HG02610 (cell line): ENCODE results near the gene TNFRSF11A.
A peak's percentile ranks its signal among the peaks of the same experiment; 100 is the strongest.

ENCODE experiments used
- ATAC-seq: cut with Tn5 transposase; IDR thresholded peaks from one replicate; pipeline ENCODE4 v1.9.1; 2021; ENCODE audit warnings: mild to moderate bottlenecking, moderate library complexity; ENCODE audit not compliant: unreplicated experiment

The TNFRSF11A gene

DNA sequence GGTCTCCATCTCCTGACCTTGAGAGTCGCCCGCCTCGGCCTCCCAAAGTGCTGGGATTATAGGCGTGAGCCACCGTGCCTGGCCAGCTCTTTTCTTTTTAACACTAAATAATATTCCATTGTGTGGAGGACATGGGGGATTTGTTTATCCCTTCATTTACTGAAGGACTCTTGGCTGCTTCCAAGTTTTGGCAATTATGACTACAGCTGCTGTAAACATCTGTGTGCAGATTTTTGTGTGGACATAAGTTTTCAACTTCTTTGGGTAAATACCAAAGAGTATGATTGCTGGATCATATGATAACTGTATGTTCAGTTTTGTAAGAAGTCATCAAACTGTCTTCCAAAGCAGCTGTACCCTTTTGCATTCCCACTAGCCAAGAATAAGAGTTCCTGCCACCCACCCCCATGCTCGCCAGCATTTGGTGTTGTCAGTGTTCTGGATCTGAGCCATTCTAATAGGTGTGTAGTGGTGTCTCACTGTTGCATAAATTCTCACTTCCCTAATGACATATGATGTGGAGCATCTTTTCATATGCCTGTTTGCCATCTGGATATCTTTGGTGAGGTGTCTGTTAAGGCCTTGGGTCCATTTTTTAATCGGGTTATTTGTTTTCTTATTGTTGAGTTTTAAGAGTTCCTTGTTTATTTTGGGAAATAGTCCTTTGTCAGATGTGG is 52.2 kb downstream of the TNFRSF11A start:
- no peak for ATAC-seq

DNA sequence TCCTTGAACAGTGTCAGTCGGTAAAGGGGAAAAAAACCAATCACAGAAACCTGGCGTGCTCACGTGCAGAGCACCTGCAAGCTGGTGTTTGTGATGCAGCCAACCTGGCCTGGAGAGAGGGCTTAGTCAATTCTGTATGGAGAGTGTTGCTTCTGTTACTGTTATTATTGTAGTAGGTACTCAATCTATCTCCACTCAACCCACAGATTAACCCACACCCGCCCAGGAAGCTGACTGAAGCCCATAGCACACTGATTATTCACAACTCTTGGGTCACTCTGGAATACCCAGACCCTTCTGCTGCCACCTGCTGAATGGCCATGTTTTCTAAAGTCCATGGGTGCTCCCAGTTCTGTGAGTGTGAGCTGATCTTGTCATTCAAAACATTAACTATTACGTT is 53.9 kb downstream of the TNFRSF11A start:
- ATAC-seq, result no peak

DNA sequence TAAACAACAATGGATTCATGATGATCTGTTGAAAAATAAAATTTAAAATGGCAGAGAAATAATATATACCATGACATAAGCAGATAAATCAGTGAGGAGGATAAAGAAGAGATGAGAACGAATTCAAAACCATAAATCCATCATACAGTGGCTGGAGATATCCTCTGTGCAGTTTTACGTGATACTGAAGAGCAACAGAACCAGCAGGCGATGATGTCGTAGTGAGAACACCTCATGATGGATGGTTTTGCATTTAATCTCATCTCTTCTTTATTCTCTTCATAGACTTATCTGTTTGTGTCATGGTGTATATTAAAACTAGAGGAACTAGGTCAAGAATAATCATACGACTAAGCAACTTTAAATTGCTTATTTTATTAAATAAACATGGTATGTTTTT is 56.3 kb downstream of the TNFRSF11A start:
- no peak for ATAC-seq

DNA sequence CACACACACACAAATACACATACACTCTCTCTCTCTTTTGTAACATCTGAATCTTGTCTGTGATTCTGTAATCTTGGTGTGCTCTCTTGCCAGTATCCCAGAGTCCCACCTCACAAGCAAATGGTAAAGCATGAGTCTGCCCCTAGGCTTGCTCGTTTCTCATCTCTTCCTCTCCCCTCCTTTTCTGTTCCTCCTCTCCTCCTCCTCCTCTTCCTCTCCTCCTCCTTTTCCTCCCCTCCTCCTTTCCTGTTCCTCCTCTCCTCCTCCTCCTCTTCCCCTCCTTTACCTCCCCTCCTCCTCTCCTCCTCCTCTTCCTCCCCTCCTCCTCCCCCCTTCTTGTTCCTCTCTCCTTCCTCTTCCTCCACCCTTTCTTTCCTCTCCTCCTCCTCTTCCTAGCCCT is 59.0 kb downstream of the TNFRSF11A start:
- no peak for ATAC-seq

DNA sequence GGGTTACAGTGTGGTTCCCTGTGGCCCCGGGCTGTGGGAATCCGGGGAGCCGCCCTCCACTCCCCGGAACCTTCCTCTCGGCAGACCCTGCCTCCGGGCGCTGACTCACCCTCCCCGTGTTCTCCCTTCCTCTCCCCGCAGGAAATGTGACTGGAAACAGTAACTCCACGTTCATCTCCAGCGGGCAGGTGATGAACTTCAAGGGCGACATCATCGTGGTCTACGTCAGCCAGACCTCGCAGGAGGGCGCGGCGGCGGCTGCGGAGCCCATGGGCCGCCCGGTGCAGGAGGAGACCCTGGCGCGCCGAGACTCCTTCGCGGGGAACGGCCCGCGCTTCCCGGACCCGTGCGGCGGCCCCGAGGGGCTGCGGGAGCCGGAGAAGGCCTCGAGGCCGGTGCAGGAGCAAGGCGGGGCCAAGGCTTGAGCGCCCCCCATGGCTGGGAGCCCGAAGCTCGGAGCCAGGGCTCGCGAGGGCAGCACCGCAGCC is 59.5 kb downstream of the TNFRSF11A start:
- no peak for ATAC-seq

DNA sequence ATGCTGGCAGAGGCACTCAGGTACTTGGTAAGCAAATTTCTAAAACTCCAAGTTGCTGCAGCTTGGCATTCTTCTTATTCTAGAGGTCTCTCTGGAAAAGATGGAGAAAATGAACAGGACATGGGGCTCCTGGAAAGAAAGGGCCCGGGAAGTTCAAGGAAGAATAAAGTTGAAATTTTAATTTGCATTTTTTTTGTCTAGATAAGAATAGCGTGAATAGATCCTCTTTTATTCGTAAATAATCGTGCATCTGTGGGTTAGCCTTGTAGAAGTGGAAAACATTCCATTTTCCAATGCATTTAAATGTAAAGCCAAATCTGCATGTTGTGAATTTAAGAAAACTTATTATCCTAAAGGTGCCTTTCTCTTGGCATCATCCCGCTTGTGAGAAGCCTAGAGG is 61.0 kb downstream of the TNFRSF11A start:
- no peak for ATAC-seq

DNA sequence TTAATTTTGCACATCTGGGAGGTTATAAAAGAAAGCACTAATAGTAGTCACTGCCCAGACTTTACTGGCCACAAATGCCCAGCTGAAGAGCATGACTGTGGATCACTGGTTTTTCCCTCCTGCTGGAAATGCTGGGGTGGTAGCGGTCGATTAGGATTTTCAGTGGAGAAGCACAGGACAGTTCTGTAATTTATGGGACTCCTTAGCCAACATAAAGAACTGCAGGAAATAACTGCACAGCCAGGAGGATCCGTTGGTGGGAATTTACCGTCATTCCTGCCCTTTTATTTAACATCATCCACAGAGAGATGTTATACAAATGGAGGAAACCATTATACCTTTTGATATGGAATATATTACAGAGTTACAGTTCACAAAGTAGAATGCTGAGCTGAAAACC is 61.5 kb downstream of the TNFRSF11A start:
- no peak for ATAC-seq

DNA sequence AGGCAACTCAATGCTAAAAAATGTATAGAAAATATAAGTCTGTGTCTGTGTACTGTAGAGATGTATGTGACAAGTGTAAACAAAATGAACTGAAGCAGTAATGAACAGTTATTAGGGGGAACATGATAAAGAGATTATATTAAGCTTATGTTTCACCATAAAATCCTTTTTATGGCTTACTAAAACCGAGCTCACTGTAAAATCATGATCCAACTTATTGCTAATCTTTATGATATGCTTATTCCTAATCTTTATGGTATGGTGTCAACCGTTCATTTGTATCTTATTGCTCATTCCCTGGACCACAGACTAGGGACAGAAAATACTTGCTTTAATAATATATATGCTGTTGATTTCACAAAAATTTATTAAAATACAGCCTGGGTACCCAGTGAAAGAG is 62.1 kb downstream of the TNFRSF11A start:
- ATAC-seq, result no peak

DNA sequence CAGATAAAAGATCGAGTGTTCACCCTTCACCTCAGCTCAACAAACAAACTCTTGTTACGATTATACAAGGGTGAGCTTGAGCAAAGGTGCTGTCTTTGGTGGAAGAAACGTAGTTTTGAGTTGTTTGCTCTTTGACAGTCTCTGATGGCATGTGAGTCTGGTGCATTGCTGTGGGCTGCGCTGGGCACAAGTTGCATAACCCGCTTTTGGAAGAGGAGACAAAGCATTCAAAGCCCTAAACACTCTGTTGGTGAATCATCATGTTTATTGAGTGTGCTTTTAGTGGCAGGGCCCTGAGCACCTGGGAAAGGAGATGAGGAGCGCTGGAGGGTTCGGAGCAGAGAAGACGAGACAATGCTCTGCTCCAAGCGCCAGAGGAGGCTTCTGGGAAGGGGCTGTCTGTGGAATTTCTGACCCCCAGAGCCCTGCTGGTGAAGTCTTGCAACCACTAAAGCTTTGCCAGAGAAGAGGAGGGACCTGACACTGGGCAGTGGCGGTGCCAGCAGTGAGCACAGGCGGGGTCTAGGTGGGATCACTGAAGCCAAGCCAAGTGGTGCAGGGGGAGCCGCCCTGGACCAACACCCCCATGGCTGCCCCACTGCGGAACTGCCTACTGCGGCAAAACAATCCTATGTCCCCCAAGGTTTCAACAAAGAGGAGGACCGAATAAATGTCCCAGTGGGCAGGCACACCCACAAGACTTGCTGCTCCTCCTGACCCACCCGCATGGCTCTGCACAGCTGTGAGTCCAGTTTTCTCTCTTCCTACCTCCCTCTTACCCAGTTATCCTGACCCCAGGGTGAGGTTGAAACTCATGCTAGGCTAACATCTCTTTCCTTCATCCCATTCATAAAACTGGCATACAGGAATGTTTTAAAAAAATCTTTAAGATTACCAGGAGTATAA is 64.0 kb downstream of the TNFRSF11A start:
- no peak for ATAC-seq

DNA sequence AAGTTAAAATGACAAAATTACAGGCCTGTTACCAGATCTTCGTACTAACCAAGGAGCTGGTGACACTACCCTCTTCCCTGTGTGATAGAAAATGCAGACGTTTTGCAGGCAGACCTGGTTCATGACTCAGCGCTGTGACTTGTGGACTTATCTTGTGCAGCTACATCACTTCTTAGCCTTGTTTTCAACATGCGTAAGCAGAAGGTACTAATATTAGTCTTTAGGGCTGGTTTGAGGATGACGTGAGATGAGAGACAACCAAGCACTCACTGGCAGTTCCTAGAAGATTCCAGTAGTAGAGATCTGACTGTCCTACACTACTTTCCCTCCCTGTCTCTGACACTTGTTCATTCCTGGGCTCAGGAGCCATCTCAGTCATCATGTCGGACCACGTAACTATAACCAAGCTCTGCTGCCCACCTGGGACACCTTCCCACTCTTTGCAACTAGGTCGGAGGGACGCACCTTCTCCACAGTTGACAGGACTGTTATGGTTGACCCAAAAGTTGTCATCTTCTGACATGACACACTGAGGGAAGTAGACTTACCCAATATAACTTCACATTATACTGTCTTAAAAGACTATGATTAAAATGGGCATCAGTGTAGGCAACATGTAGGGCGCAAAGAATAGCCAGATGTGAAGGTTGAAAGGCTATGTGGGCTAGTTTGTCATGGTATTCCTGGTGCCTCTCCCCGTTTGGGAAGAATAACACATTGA is 64.8 kb downstream of the TNFRSF11A start:
- ATAC-seq, result no peak

DNA sequence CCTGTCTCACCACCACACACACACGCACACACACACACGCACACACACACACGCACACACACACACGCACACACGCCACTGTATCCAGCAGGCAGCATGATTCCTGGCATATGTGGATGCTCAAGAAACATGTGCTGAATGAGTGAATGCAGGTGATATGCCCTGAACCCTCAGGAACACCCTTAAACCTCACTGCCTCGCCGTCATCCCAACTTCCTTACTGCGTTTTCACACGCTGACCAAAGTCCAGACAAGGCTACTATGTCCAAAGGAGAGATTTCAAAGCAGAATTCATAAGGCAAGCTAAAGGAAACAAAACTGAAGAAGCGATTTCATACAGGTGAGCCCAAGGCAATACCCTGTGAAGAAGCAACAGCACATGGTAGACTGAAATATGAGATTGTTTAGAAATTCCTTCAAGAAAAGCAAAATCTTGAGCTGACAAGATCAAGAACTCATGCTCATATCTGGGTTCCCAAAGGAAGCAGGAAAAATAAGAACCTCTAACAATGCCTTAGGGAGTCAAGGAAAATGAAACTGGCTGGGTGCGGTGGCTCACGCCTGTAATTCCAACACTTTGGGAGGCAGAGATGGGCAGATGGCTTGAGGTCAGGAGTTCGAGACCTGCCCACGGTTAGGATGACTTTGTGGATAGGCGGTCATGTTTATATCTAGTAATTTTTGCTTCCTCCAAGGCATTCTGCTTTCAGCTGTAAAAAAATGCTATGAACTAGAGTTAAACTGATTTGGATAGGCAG is 69.1 kb downstream of the TNFRSF11A start:
- no peak for ATAC-seq

DNA sequence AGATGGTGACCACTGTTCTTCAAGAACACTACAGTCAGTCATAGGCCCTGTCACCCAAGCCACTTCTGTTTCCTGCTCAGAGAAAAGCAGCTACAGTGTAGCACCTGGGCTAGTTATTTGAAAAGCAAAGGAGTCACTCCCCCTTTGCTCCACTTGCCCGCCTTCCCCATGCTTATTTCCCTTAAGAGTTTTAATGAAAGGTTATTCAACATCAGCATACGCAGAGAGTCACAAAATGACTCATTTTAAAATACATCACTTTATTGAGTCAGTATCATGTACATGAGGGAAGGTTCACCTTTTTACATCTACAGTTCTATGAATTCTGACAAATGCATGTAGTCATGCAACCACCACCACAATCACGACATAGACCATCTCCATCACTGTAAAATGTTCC is 71.3 kb downstream of the TNFRSF11A start:
- ATAC-seq, result no peak

DNA sequence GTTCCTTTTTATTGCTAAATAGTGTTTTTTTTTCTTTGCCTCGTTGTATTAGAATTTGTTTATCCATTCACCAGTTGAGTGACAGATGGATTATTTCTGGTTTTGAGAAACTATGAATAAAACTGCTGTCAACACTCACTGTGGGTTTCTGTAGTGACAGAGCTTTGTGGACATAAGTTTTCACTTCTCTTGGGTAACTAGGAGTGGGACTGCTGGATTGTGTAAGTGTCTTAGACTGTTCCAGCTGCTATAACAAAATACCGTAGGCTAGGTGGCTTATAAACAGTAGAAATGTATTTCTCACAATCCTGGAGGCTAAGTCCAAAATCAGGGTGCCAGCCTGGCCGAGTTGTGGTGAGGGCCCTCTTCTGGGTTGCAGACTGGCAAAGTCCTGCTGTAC is 71.9 kb downstream of the TNFRSF11A start:
- ATAC-seq, result no peak

DNA sequence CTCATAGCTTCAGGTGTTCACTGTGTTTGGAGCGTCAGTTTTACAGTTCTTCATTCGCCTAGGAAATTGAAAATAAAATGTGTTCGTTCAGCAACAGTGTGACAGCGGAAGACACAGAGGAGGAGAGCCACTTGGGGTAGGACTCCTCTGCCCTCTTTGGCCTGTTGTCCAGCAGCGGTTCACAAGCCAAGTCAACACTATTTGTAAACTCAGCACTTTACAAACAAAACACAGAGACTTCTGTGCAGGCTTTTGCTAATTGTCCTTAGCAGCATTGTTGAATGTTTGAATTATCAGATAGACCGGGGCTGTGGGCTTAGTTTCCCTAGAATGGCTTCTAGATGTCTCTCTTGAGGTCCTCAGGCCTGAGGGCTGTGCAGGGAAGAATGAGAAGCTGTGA is 73.2 kb downstream of the TNFRSF11A start:
- no peak for ATAC-seq

DNA sequence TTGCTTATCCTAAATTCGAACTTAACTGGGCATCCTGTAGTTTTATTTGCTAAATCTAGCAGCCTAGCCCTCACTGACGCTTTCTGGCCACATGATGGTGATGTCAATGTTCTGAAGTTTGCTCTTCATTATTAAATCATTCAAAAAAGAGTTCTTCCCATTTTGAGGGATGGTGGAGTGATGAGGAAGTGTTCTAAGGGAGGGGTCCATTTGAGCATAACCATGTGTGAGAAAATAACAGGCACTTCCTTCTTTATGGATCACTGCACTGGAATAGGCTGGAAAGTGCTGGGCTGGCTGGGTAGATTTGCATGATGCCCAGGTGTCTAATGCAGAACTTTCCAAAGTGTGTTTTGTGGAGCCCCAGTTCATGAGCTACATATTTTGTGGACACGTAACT is 74.2 kb downstream of the TNFRSF11A start:
- ATAC-seq, result no peak

DNA sequence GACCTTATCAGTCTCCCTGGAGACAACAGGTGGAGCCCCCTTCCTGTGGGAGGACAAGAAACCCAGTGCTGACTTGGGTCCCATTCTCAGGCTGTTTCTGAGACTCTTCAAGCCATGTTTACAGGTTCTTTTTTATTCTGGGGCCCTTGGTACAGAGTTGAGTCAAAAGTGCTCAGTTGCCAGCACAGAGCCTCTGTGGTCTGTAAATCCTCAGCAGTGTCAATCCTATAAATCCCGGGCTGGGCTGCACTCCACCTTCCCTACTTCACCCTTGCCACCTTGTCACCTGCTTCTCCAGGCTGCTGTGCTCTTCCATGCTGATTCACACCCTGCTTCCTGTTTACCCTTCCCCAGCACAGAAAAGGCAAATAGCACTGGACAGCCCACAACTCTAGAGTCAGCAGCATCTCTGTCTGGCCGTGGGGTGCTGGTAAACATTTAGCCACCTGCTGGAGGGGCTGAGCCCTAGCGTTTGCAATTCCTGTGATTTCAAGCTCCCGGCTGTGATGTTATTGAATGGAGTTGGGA is 74.7 kb downstream of the TNFRSF11A start:
- peak; percentile 61 for ATAC-seq

DNA sequence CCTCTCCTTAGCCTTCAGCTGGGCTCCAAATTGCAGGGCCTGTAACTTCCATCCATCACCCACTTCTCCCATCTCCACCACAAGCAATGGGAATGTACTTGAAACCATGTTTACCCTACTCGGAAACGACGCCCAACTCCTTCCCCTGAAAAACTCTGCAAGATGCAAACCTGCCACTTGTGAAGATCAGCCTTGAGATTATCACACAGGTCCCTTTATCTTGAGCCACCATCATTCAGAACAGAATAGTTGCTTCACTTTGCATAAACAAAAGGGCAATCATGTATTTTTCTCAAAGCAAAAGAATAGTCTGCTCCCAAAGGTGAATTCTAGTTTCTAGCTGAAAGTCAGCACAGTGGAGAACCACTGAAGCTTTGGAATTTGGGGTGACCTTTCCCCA is 75.8 kb downstream of the TNFRSF11A start:
- ATAC-seq, result no peak

DNA sequence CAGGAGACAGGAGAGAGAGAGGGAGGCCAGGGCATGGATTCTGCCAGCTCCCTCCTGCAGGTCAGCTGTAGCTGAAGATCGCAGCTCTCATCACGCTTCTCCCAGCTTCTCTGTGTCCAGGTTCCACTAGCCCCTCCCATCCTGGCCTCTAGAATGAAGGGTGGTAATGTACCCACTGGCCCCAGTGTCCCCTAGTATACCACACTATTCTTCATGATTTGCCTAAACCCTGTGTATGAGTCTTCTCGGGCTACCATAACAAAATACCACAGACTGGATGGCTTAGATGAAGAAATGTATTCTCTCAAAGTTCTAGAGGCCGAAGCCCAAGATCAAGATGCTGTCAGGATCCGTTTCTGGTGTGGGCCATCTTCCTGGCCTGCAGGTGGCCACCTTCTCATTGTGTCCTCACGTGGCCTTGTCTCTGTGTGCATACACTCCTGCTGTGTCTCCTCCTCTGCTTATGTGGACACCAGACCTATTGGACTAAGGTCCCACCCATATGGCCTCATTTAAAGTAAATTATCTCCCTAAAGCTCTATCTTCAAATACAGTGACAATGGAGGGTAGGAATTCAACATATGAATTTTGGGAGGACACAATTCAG is 77.3 kb downstream of the TNFRSF11A start:
- ATAC-seq, result no peak

DNA sequence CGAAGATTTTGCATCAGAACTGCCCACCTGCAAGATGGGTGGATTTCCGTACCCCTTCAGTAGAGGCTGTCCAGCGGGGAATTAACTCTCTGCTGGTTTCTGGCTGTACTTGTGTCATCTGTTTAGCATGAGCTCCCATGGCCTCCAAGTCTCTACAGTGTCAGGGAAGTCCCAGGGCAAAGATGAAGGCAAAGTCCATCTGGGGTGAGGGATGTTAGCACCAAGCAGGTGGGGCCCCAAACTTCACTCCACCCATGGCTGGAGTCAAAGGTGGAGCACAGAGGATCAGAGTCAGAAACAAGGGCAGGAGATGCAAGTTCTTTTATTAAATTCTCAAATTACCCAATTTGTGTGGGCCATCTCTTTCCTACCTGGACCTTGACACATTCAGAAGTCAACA is 78.0 kb downstream of the TNFRSF11A start:
- ATAC-seq, result no peak

DNA sequence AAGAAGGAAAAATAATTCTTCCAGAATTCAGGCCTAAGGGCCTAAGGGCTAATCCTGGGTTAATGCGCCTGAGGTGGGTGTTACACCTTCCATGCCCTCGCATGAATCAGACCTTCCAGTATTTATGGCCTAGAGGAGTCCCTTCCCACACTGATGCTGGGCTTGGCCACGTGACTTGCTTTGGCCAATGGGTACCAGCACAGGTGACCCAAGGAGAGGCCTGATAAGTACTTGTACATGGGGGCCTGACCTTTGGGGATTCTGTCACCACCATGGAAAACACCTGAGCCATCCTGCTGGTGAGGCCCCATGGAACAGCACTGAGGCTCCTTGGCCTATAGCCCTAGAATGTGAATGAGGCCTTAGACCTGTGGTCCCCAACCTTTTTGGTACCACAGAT is 79.8 kb downstream of the TNFRSF11A start:
- ATAC-seq, result no peak
